ENCODE measurements around the gene RUBCN.
"Not testable (repeated sequence)": the region's sequence is repeated elsewhere in the genome, so short reads cannot be mapped to it uniquely, and the experiment has no call there.

The RUBCN gene

GRCh38 chr3:197733042-197733441, 3.7 kb downstream of the RUBCN start:
- no peak for DNase-seq

GRCh38 chr3:197731483-197731882, 5.2 kb downstream of the RUBCN start:
- DNase-seq: not testable (repeated sequence)

- DNase-seq: not testable (repeated sequence)
Observed at GRCh38 chr3:197730770-197731169, 5.9 kb downstream of the RUBCN start.

- no peak for DNase-seq
Observed at GRCh38 chr3:197730200-197730599, 6.5 kb downstream of the RUBCN start.

GRCh38 chr3:197728487-197728886, 8.2 kb downstream of the RUBCN start:
- no peak for DNase-seq

- not testable (repeated sequence) for DNase-seq
Observed at GRCh38 chr3:197727878-197728277, 8.8 kb downstream of the RUBCN start.

GRCh38 chr3:197722734-197723133, 14.0 kb downstream of the RUBCN start:
- DNase-seq: no peak

- DNase-seq: no peak
Observed at GRCh38 chr3:197720694-197721093, 16.0 kb downstream of the RUBCN start.

- no peak for DNase-seq
Observed at GRCh38 chr3:197718891-197719290, 17.8 kb downstream of the RUBCN start.

- no peak for DNase-seq
Observed at GRCh38 chr3:197714251-197714650, 22.5 kb downstream of the RUBCN start.

GRCh38 chr3:197713477-197713822, 23.3 kb downstream of the RUBCN start:
- DNase-seq: no peak

GRCh38 chr3:197711973-197712707, 24.6 kb downstream of the RUBCN start:
- no peak for DNase-seq

- not testable (repeated sequence) for DNase-seq
Observed at GRCh38 chr3:197710965-197711364, 25.7 kb downstream of the RUBCN start.

- no peak for DNase-seq
Observed at GRCh38 chr3:197709135-197709534, 27.6 kb downstream of the RUBCN start.

GRCh38 chr3:197706658-197707057, 30.0 kb downstream of the RUBCN start:
- DNase-seq: no peak

- DNase-seq: no peak
Observed at GRCh38 chr3:197701841-197702240, 34.9 kb downstream of the RUBCN start.

- DNase-seq: no peak
Observed at GRCh38 chr3:197700095-197700494, 36.6 kb downstream of the RUBCN start.

- no peak for DNase-seq
Observed at GRCh38 chr3:197697355-197697754, 39.3 kb downstream of the RUBCN start.

GRCh38 chr3:197694251-197694650, 42.5 kb downstream of the RUBCN start:
- no peak for DNase-seq

GRCh38 chr3:197692641-197693040, 44.1 kb downstream of the RUBCN start:
- DNase-seq: no peak

GRCh38 chr3:197690754-197691153, 46.0 kb downstream of the RUBCN start:
- DNase-seq: no peak

GRCh38 chr3:197687570-197687969, 49.1 kb downstream of the RUBCN start:
- no peak for DNase-seq

- DNase-seq: no peak
Observed at GRCh38 chr3:197686899-197687298, 49.8 kb downstream of the RUBCN start.

- no peak for DNase-seq
Observed at GRCh38 chr3:197685546-197685945, 51.2 kb downstream of the RUBCN start.

GRCh38 chr3:197683191-197683590, 53.5 kb downstream of the RUBCN start:
- no peak for DNase-seq

All from NCI-H748 treated with DMSO at 0.1 percent for 48 hours (cell line).